PC-9 (cell line): ENCODE results near the gene ASGR2. TPM values are rescaled to one million over a fixed set of nuclear protein-coding genes. Genes with fewer than 3 reads are reported as not detected.

Source experiments
- BruUV-seq: library from RNA; stranded (reverse); fragments of 400-500 nt; replicated peaks from 2 replicates; lab custom pipeline; 2021; lab: Mats Ljungman, UMichigan
- CTCF ChIA-PET: fragments of 300-600 bp; sonication (Branson Sonifier 250); formaldehyde crosslinking; loops from one replicate; lab custom pipeline; 2022; ENCODE audit warnings: antibody characterized with exemption; lab: Charles Lee
- POLR2A ChIA-PET: fragments of 300-600 bp; sonication (Branson Sonifier 250); formaldehyde crosslinking; loops from one replicate; lab custom pipeline; 2022; ENCODE audit warnings: antibody characterized with exemption; ENCODE audit not compliant: unreplicated experiment; lab: Charles Lee
- DNase-seq, 2 experiments: peaks; one replicate each; pipeline versions ENCODE4 v3.0.0 to v3.0.0-alpha.2; 2015 to 2022; ENCODE audit warnings: mixed read lengths in 1 of 2
- H2AFZ ChIP-seq: fragments of 200-600 bp; sonication (generic); 2 replicates; pipeline ENCODE4 v1.8.1; 2017; ENCODE audit warnings: antibody characterized with exemption
- H3F3A ChIP-seq: fragments of 200-600 bp; sonication (generic); 2 replicates; pipeline ENCODE4 v1.8.1; 2017; ENCODE audit warnings: antibody characterized with exemption, mild to moderate bottlenecking, low read depth; ENCODE audit not compliant: insufficient read depth
- H3K27ac ChIP-seq: fragments of 200-600 bp; sonication (generic); 2 replicates; pipeline ENCODE4 v1.6.1; 2016; ENCODE audit warnings: mixed run types
- H3K27me3 ChIP-seq: fragments of 200-600 bp; sonication (generic); 2 replicates; pipeline ENCODE4 v1.6.1; 2016; ENCODE audit warnings: low read depth, mixed run types; ENCODE audit not compliant: insufficient read depth
- H3K36me3 ChIP-seq: fragments of 200-600 bp; sonication (generic); 2 replicates; pipeline ENCODE4 v1.6.1; 2016; ENCODE audit warnings: low read depth, mixed run types
- H3K4me1 ChIP-seq: fragments of 200-600 bp; sonication (generic); replicated peaks from 2 replicates; pipeline ENCODE4 v1.6.1; 2016; ENCODE audit warnings: mixed run types; ENCODE audit not compliant: insufficient read depth
- H3K4me2 ChIP-seq: fragments of 200-600 bp; sonication (generic); 2 replicates; pipeline ENCODE4 v1.6.1; 2017; ENCODE audit warnings: mixed run types
- H3K4me3 ChIP-seq: fragments of 200-600 bp; sonication (generic); 2 replicates; pipeline ENCODE4 v1.6.1; 2016; ENCODE audit warnings: mixed run types
- H3K79me2 ChIP-seq: fragments of 200-600 bp; sonication (generic); 2 replicates; pipeline ENCODE4 v1.6.1; 2017; ENCODE audit warnings: low read depth, mixed run types
- H3K9me2 ChIP-seq: fragments of 200-600 bp; sonication (generic); 2 replicates; pipeline ENCODE4 v1.8.1; 2017; ENCODE audit warnings: mild to moderate bottlenecking; ENCODE audit not compliant: insufficient read depth
- H3K9me3 ChIP-seq: fragments of 200-600 bp; sonication (generic); 2 replicates; pipeline ENCODE4 v1.8.1; 2016; ENCODE audit warnings: low read depth; ENCODE audit not compliant: insufficient read depth
- H4K20me1 ChIP-seq: fragments of 200-600 bp; sonication (generic); 2 replicates; pipeline ENCODE4 v1.8.1; 2017; ENCODE audit not compliant: insufficient read depth
- CTCF ChIP-seq: fragments of 200-600 bp; sonication (generic); conservative IDR thresholded peaks from 2 replicates; pipeline ENCODE4 v1.6.1; 2017; ENCODE audit warnings: mixed run types, antibody characterized with exemption, mild to moderate bottlenecking, moderate library complexity
- EZH2 ChIP-seq: fragments of 200-600 bp; sonication (generic); IDR thresholded peaks from 2 replicates; pipeline ENCODE4 v1.8.0; 2017; ENCODE audit warnings: antibody characterized with exemption, low read depth
- intact Hi-C: fragments of 100-400 bp; cut with micrococcal nuclease; formaldehyde crosslinking; loops from one replicate; pipeline ENCODE4 v1.10.0; 2022; ENCODE audit not compliant: unreplicated experiment
- total RNA-seq: library from RNA; stranded (reverse); gene quantifications from 2 replicates; pipeline ENCODE4 v1.2.3, GENCODE V29; 2021

The ASGR2 gene
- total RNA-seq, 1 experiment from 2014 or later, result not detected

- Histone ChIP-seq H3K4me1 (no peaks in the 10 kb centered on the region), H3K4me2 (no peak overlapping the region), H3K79me2 (no peaks in the 10 kb centered on the region), H3K27me3 (peaks cover 16% of the 10 kb centered on the region; the same call in 1 of the 2 replicates), H3K4me3 (no peak overlapping the region), H2AFZ (no peak overlapping the region), H3K27ac (no peak overlapping the region), H4K20me1 (no peaks in the 10 kb centered on the region), H3K36me3 (no peaks in the 10 kb centered on the region), H3K9me3 (no peaks in the 10 kb centered on the region), H3K9me2 (no peaks in the 10 kb centered on the region), H3F3A (peaks cover 5% of the 10 kb centered on the region; the same call in 1 of the 2 replicates)
- BruUV-seq, result no TSS peak
- ChIA-PET POLR2A (interaction anchor here (0.6 kb wide), 1 partner anchor 112 kb away, joined by 5 read pairs; the partner anchor contains the start of gene SLC16A11), CTCF (no interaction called here)
- DNase-seq, result no peak
- intact Hi-C loops, result no loop called here
- TF ChIP-seq EZH2 (no peak), CTCF (no peak)
Observed at GRCh38 chr17:7156342-7156940, 41.8 kb upstream of the ASGR2 start.

GRCh38 chr17:7147772-7148171 lies 33.1 kb upstream of the ASGR2 start:
- Histone ChIP-seq H3K36me3 (no peaks in the 10 kb centered on the region), H3K9me3 (no peaks in the 10 kb centered on the region), H3F3A (no peaks in the 10 kb centered on the region), H3K4me2 (no peak overlapping the region), H3K4me1 (peaks cover 3% of the 10 kb centered on the region), H3K4me3 (no peak overlapping the region), H3K27ac (no peak overlapping the region), H3K27me3 (no peaks in the 10 kb centered on the region), H3K79me2 (no peaks in the 10 kb centered on the region), H3K9me2 (no peaks in the 10 kb centered on the region), H4K20me1 (no peaks in the 10 kb centered on the region), H2AFZ (no peak overlapping the region)
- DNase-seq, result no peak
- intact Hi-C loops, result no loop called here
- ChIA-PET CTCF (no interaction called here), POLR2A (no interaction called here)
- no TSS peak for BruUV-seq
- no peak for TF ChIP-seq CTCF
- no peak for TF ChIP-seq EZH2

DNA sequence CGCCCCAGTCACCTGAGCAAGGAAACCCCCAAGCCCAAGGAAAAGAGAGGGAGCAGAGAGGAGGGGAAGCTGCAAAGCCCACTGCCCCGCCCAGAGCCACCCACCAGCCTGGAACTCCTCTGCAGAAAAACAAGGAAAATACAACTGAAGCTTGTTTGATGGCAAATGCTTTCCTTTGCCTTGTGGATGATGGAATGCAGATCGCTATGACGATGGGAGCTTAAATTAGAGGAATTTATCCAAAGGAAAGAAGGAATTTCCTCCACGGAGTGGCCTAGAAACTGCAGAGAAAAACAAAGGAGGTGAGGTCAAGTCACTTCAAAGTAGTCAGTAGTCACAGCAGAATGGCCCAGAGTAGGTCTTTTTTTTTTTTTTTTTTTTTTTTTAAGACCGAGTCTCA lies 31.5 kb upstream of the ASGR2 start:
- ChIA-PET CTCF (interaction anchor here (0.6 to 0.7 kb wide), 6 partner anchors 19 to 502 kb away, joined by 7 to 19 read pairs (median 12); no protein-coding TSS in a partner anchor), POLR2A (no interaction called here)
- H3K27ac ChIP-seq, result no peak overlapping the region
- BruUV-seq, result no TSS peak
- DNase-seq, result no peak
- no peaks in the 10 kb centered on the region for H4K20me1 ChIP-seq
- intact Hi-C loops, result no loop called here
- no peak overlapping the region for H3K4me3 ChIP-seq
- no peak overlapping the region for H2AFZ ChIP-seq
- TF ChIP-seq EZH2 (no peak), CTCF (no peak)
- no peaks in the 10 kb centered on the region for H3K9me2 ChIP-seq
- no peaks in the 10 kb centered on the region for H3K36me3 ChIP-seq
- no peaks in the 10 kb centered on the region for H3K79me2 ChIP-seq
- peaks cover 11% of the 10 kb centered on the region; the same call in 1 of the 2 replicates for H3F3A ChIP-seq
- H3K4me2 ChIP-seq, result no peak overlapping the region
- H3K4me1 ChIP-seq, result peaks cover 19% of the 10 kb centered on the region
- no peaks in the 10 kb centered on the region for H3K27me3 ChIP-seq
- no peaks in the 10 kb centered on the region for H3K9me3 ChIP-seq
